Right lobe of liver (tissue), 4 donors: ENCODE data around the gene BCDIN3D.

Experiments used
- POLR2A ChIP-seq: fragments of 450-650 bp; IDR thresholded peaks from one replicate; pipeline ENCODE4 v1.6.1; 2017; ENCODE audit warnings: antibody characterized with exemption, mild to moderate bottlenecking
- TF ChIP-seq, protein P1 (sequence below), 4 donors: fragments of 200-600 bp in 3 of 4; fragments of 450-650 bp in 1 of 4; IDR thresholded peaks; one replicate each; pipeline versions ENCODE4 v1.5.1 to v1.8.0; 2016 to 2022; ENCODE audit warnings: antibody characterized with exemption in 4 of 4, mild to moderate bottlenecking in 2 of 4
- donor health status: DM: no; HTN: no; CAD: no.
- donor health status: DM: no; HTN: no; CAD: no.
- donor health status: DM: no; HTN: yes; CAD: no.

GRCh38 chr12:49853671-49854070 lies 10.8 kb upstream of the BCDIN3D start:
- TF ChIP-seq POLR2A, result no peak
- TF ChIP-seq, protein P1, sequence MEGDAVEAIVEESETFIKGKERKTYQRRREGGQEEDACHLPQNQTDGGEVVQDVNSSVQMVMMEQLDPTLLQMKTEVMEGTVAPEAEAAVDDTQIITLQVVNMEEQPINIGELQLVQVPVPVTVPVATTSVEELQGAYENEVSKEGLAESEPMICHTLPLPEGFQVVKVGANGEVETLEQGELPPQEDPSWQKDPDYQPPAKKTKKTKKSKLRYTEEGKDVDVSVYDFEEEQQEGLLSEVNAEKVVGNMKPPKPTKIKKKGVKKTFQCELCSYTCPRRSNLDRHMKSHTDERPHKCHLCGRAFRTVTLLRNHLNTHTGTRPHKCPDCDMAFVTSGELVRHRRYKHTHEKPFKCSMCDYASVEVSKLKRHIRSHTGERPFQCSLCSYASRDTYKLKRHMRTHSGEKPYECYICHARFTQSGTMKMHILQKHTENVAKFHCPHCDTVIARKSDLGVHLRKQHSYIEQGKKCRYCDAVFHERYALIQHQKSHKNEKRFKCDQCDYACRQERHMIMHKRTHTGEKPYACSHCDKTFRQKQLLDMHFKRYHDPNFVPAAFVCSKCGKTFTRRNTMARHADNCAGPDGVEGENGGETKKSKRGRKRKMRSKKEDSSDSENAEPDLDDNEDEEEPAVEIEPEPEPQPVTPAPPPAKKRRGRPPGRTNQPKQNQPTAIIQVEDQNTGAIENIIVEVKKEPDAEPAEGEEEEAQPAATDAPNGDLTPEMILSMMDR (IDR thresholded peaks at IDR 0.05), result no peak
